Ovary (tissue), 3 donors: ENCODE results near the gene HDGFL1.

Source experiments
- CTCF ChIP-seq, 3 donors: fragments of 450-650 bp in 2 of 3; fragments of 200-600 bp in 1 of 3; IDR thresholded peaks; one replicate each; pipeline versions ENCODE4 v1.5.1 to v1.8.0; 2016 to 2022; ENCODE audit warnings: antibody characterized with exemption in 3 of 3, mild to moderate bottlenecking in 1 of 3
- EP300 ChIP-seq: sonication (generic); formaldehyde crosslinking; IDR thresholded peaks from one replicate; pipeline ENCODE4 v1.6.1; 2017; ENCODE audit warnings: antibody characterized with exemption
- POLR2A ChIP-seq: fragments of 450-650 bp; IDR thresholded peaks from one replicate; pipeline ENCODE4 v1.6.1; 2017; ENCODE audit warnings: antibody characterized with exemption, mild to moderate bottlenecking, moderate library complexity
- donor health status: DM: no; HTN: no; CAD: no.

GRCh38 chr6:22575190-22575589 lies 5.8 kb downstream of the HDGFL1 start:
- no peak for TF ChIP-seq CTCF (IDR thresholded peaks at IDR 0.05)
- TF ChIP-seq POLR2A = no peak
- TF ChIP-seq EP300 = no peak
